Cardiac septum (tissue), 1 donor: Measurements from ENCODE around the gene PVALEF. TPM values are rescaled to one million over a fixed set of nuclear protein-coding genes. Genes with fewer than 3 reads are reported as not detected.

Experiments used
- DNase-seq: peaks from one replicate; pipeline ENCODE4 v3.0.0-alpha.2; 2020; ENCODE audit warnings: low spot score
- intact Hi-C: fragments of 100-400 bp; cut with DNase I; formaldehyde crosslinking; loops from one replicate; pipeline ENCODE4 v1.14.0; 2022
- total RNA-seq: library from RNA; stranded (reverse); fragmentation: NEBNext Ultra II Directional; extraction: Animal tissue kit (Norgen Biotek cat#: 25700); gene quantifications from one replicate; pipeline ENCODE4 v1.2.1, GENCODE V29; 2021
- donor health status: DM: no; HTN: no; CAD: no.

The PVALEF gene
- total RNA-seq, 1 donor from 2014 or later: not detected

DNA sequence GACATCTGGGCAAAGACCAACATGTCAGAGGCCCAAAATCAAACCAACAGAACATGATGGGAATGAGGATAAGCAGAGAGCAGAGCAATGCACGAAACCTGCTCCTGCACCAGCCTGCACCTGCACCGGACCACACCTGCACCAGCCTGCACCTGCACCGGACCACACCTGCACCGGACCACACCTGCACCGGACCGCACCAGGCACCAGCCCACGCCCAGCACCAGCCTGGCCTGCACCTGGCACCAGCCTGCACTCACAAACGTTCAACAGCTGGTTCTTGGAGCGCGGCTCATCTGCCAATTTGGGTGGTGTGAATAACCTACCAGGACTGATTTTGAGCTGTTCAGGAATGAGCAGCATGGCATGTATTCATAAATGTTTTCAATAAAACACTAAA lies 39.3 kb downstream of the PVALEF start:
- intact Hi-C loops: loop anchor here (5.0 kb wide), 1 partner anchor 62 kb away; no protein-coding TSS in a partner anchor
- DNase-seq: no peak

DNA sequence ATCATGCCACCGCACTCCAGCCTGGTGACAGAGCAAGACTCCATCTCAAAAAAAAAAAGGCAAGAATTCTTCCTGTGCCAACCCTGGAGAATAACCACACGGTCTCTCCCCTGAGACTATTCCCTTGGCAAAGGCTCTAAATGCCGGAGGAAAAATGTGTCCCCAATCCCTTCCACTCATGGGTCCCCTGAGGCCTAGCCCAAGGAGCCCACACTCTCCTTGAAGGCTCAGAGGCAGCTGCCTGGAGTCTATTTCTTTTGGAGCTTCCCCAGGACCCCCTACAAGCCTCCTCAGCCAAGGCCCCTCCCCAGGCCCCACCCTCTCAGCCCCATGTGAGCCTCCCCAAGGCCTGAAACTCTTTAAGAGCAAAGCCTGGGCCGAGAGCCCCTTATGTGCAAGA lies 40.9 kb downstream of the PVALEF start:
- intact Hi-C loops: no loop called here
- no peak for DNase-seq

DNA sequence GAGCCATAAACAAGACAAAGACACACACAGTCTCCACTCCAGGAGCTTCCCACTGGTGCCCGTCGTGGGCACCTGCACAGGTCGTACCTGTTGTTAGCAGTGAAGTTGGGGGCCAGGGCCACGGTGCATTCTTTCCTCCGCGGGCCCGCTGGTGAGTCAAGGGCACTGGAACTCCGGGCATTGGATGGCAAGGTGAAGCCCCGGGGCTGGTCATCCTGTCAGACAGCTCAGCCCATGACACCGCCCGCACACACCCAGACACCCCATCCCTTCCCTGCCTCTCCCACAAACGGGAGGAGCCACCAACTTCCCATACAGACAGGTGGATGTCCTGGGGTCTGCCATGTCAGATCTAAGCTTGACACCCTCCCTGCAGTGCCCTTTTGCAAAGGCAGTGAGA lies 41.4 kb downstream of the PVALEF start:
- intact Hi-C loops: no loop called here
- no peak for DNase-seq

DNA sequence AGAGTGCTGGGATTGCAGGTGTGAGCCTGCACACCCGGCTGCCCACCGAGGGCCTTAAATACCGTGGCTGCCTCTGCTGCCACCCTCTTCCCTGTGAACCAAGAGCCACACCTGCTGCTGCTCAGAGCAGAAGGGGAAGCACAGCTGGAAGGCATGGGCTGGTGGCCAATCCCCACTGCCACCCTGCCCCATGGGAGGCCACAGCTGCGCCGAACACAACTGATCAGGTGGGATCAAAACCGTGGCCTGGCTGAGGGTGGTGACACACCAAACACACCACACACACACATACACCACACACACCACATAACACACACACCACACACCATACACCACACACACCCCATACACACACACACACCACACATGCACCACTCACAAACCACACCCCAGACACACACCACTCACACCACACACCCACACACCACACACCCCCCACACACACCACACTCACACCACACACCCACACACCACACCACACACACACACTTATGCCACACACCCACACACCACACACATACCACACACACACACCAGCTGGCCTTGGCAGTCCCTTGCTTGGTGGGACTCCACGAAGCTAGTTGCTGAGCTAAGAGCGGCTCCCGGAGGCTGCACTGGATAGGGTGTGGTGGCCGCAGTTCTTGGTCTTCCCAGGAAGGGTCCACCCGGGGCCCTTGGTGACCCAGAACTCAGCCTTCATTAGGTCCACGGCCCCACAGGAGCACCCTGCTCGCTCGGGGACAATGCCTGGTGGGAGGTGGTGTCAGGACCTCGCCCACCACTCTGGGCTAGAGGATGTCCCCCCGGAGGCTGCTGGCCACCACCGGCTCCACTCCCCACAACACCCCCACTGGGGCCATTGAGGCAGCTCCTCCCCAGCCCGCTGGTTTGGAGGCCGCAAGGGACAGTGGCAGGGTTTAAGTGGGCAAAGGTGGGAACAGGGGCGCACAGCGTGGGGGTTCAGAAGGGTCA lies 42.6 kb downstream of the PVALEF start:
- intact Hi-C loops: no loop called here
- DNase-seq: no peak

DNA sequence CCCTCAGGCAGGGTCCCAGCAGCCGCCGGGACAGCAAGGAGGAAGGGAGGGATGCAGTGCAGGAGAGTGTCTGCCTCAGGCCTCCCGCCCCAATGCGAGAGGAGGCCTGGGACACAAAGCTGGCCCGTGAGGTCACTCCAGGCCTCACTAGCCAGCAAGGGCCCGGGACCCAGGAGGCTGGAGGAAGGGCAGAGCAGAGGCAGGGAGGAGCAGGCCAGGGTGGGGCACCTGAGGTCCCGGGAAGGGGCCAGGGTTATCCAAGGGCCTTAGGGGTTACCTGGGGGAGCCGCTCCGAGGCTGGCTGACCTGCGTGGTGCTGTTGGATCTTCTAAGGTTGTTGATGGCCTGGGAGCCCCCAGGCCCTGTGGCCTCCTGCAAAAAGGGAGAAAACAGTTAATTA lies 43.3 kb downstream of the PVALEF start:
- no peak for DNase-seq
- intact Hi-C loops: no loop called here

DNA sequence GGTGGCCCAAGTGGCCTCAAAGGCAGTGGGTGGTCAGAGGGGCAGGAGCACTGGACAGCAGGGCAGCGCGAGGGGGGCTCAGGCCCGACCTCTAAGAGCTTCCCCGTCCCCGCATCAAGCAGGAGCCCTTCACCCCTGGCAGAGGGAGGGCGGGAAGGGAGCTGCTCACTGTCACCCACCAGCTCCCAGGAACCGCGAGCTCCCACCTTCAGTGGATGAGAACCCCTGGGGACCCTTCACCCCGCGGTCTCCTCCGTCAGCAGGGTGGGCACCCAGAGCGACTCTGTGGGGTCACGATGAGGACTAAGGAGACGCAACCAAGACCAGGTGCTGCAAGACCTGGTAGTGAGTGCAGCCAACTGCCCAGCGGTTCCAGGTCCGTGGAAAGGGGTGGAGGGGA lies 43.8 kb downstream of the PVALEF start:
- intact Hi-C loops: no loop called here
- DNase-seq: no peak

DNA sequence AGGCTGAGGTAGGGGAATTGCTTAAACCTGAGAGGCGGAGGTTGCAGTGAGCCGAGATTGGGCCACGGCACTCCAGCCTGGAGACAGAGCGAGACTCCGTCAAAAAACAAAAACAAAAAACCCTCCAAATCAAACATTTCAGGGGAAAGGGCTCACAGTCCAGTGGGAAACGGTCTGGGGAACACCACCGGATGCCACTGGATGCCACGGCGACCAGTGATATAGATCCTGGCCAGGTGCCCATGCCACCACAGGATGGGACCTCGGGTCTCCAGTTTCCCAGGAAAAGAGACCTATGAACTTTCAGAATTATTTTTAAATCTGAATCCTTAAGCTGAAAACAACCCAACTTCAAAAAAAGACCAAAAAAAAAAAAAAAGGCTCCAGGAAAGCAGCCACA lies 45.2 kb downstream of the PVALEF start:
- intact Hi-C loops: no loop called here
- DNase-seq: no peak

DNA sequence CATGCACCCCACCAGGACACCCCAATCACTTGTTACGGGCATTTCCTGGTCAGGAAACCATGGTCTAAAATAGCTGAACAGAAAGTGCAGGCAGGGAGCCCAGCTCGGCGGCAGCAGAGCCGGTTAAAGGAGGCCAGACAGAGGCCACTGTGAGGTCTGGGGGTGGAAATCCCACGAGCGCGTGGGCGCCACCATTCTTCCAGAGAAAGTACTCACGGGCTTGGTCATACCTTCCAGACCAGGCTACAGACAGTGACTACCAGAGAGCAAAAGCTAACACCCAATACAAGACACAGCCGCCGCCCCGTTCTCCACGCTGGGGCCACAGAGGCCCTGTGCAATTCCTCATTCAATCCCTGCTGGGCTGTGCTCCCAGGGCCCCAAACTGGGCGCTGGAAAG lies 45.6 kb downstream of the PVALEF start:
- DNase-seq: no peak
- intact Hi-C loops: no loop called here

DNA sequence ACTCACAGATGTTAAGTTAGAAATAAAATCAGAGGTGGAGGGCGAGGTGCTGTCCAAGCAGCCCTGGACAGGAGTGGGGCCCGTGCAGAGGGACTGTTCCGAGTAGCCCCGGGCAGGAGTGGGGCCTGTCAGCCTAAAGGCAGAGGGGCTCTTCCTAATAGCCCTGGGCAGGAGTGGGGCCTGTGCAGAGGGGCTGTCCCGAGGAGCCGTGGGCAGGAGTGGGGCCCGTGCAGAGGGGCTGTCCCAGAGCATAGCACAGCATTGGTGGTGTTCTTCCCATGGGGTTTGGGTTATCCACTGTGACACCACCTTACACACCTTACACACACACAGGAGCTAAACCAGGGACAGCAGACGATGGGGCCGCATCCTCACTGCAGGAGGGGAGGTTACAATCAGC lies 47.1 kb downstream of the PVALEF start:
- no peak for DNase-seq
- intact Hi-C loops: no loop called here

DNA sequence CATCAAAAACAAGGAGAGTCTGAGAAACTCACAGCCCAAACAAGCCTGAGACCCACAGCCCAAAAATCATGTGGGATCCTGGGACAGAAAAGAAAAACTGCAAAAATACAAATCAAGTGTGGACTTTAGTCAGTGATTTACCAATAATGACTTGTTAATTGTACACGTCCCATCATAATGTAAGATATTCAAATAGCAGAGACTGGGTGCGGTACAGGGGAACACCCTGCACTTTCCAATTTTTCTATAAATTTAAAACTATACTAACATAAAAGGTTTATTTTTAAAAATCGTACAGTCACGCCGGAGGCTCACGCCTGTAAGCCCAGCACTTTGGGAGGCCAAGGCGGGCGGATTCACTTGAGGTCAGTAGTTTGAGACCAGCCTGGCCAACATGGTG lies 48.7 kb downstream of the PVALEF start:
- no peak for DNase-seq
- intact Hi-C loops: no loop called here

DNA sequence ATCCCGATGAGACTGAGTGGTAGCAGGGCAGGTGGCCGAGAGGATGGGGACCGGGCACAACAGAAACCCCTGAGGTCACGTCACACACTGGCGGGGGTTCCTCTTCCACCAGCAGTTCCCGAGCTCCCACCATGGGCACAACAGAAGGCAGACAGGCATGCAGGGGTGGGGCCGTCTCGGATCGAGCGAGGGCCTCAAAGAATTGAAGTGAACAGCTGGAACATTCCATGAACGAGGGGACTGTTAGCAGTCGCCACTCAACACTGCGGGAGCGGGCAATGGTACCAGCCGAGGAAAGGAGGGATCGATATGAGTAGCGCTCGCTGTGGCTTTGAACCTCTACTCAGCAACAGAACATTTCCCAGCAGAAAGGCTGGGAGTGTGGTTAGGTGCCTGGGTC lies 52.2 kb downstream of the PVALEF start:
- DNase-seq: no peak
- intact Hi-C loops: no loop called here

DNA sequence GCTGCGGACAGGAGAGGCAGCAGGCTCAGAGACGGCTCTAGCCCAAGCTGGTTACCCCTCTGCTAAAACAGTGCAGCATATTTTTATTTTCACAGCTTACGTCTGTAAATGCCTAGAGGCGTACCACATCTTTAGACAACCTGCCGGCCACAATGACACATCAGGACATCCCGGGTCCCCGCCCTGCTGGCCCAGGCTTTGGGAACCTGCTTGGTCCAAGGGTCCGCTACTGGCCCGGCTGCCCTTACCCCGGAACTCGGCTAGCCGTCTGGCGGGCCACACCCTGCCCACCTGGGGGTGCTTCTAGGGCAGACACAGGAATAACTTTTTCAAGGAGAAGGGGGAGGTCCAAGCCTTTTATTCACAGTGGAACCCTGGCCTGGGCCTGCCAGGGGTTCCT lies 53.2 kb downstream of the PVALEF start:
- intact Hi-C loops: no loop called here
- DNase-seq: no peak

DNA sequence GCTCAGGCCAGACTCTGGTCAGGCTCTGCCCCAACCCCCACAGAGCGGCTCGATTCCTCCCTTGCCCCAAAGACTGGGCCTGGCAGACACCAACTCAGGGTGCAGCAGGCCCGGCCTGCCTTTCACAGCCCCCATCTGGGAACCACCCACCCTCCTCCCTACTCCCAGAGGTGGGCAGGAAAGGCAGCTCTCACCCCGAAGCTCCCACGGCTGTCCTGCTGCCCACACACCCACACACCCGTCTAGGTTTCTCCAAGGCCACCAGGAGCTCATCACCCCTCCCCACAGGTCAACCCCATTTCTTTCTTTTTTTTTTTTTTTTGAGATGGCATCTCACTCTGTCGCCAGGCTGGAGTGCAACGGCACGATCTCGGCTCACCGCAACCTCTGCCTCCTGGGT lies 53.7 kb downstream of the PVALEF start:
- DNase-seq: no peak
- intact Hi-C loops: no loop called here

DNA sequence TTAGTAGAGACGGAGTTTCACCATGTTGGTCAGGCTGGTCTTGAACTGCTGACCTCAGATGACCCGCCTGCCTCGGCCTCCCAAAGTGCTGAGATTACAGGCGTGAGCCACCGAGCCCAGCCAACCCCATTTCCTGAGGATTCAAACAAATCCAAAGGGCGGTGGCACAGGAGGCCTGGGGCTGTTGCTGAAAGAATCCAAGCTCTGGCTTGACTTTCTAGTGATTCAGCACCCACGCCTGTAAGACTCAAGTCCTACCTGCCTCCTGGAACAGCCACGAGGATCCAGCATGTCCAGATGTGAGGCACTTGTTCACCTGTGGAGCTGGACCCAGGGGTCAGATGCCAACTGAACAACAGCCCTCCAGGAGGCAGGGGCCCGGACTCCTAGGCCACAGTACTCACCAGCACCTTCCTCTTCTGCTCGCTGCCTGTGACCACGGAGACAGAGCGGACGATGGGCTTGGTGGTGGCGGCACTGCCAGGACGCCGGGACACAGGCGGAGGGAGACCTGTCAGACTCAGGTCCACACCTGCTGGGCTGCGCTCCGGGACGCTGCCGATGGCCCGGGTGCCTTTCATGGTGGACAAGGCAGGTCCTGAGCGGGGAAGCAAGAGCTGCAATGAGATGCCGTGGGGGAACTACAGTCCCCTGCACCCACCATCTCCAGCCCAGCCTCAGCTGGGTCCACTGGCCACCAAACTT lies 54.3 kb downstream of the PVALEF start:
- DNase-seq: no peak
- intact Hi-C loops: no loop called here

DNA sequence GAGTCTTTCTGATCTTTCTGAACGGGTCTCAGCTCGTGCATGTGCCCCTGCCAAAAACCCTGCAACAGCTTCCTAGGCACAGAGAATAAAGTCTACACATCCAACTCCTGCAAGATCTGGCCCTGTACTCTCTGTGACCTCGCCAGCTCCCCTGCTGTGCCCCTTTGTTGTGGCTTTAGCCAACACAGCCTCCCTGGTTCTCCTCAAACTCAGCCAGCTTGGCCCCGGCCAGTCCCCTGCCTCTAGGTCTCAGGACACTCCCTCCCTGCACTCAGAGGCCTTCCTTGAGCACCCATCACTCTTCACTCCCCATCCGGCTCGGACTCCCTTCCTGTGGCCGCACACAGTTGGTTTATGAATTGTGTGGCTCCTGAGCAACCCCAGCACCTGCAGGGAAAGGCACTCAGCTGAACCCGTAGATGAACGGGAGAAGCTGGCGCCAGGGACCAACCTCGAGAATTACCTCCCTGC lies 56.1 kb downstream of the PVALEF start:
- no peak for DNase-seq
- intact Hi-C loops: no loop called here

DNA sequence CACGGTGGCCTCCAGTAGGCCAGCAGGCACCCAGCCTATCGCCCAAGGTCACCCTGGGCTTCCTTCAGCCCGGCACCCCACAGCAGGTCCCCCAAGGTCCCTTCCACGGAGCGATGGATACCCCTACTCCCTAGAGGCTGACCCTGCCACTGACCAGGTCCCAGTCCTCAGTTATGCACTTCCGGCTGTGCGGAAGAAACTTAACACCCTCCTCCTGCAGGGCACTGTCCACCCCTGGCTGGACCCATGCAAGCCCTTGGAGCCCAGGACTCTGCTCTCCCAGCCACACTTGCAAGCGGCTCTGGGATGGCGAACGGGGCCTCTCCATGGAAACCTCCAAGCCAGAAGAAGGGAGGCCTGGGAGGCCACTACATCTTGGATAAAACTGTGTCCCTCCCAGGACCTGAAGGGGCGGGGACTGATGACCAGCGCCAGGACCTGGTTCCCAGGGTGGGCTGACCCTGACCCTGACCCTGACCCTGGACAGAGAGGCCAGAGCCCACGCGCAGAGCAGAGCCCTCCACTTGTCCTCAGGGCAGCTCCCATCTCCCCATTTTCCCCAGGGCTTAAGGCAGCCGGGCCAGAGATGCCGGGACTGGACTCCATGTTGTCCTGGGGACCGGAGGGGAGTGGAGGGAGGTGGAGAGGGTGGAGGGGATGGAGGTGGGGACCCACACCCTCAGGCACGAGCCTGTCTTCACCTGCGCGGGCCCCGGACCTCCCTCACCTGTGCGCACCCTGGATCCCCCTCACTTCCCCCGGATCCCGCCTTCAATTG lies 56.7 kb downstream of the PVALEF start:
- intact Hi-C loops: no loop called here
- DNase-seq: no peak

DNA sequence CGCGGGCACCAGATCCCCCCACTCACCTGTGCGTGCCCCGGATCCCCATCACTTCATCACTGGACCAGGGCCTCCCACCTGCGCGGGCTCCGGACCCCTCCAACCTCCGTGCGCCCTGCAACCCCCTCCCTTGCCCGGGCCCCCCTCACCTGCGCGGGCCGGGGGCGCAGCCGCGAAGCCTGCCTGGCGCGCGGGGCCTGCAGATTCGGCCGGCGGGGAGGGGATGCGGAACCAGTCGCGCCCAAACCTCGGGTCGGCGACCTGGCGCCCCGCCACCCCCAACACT lies 57.3 kb downstream of the PVALEF start:
- DNase-seq: no peak
- intact Hi-C loops: no loop called here

DNA sequence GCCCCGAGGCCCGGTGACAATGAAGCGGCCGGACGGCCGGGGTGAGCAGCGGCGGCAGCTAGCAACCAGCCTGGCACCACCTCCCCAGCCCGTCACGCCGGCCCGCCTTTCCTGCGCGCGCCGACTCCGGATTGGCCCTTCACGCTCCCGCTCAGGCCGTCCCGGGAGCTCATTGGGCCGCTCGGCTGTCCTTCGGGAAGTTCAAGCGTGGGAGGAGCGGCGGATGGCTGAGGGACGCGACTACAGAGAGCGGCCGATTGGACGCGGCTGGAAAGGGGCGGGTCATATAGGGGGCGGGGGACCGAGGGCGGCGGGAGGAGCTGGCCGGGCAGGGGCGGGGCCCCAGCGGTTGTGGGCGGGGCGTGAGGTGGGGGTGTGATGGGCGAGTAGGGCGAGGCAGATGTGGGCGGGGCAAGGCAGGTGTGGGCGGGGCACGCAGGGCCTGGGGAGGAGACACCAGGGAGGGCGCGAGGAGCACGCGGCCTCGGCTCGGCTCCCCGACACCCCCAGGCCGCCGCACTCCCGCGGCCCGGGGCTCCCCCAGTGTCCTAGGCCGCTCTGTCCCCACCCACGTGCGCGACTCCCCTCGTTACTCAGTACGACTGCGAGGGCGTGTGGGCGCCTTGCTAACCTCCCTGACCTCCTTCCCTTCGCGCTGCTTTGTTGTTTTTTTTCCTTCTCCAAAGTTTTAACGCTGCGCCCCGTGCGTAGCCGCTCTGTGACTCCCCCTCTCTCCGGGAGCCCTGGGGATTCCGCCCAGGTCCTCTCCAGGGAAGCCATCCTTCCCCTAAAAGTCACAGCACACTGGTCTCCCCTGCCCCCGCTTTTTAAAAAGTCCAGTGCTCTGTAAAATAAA lies 57.8 kb downstream of the PVALEF start, which contains the start of gene CEP131:
Gene CEP131, minus strand, starts transcription at position 60 of the 856 bp plus-strand sequence. CDS start 2,909 bp downstream, outside the sequence.
- intact Hi-C loops: no loop called here
- DNase-seq: peak; percentile 100

DNA sequence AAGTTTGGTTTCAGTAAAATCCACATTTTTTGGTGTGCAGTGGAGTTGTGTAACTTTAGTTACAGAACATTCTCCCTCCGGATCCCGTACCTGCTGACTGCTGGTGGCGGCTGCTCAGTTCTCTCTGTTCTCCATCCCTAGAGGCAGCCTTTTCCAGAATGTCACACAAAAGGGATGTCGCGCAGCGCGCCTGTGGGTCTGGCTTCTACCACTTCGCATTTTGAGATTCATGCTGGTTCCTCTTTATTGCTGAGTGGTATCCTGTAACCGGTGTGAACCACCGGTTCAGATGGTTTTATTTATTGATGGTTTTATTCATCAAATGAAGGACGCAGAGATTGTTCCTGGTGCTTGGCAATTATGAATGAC lies 58.4 kb downstream of the PVALEF start:
- no peak for DNase-seq
- intact Hi-C loops: no loop called here
